Measurements from ENCODE around the gene TRIM44.

DNA sequence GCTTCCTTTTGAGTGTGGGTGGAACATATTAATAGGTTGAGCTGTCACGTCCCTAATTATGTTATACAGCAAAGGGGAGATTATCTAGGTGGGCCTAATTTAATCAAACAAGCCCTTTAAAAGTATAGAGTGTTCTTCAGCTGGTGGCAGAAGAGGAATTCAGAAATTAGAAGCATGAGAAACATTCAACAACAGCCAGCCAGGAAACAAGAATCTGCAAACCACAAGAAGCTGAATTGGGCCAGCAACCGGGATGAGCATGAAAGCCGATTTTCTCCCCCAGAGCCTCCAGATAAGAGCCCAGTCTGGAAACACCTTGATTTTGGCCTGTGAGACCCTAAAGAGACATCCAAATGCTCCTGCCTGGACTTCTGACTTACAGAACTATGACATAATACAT lies 175.5 kb downstream of the TRIM44 start:
- TF ChIP-seq, protein P1, sequence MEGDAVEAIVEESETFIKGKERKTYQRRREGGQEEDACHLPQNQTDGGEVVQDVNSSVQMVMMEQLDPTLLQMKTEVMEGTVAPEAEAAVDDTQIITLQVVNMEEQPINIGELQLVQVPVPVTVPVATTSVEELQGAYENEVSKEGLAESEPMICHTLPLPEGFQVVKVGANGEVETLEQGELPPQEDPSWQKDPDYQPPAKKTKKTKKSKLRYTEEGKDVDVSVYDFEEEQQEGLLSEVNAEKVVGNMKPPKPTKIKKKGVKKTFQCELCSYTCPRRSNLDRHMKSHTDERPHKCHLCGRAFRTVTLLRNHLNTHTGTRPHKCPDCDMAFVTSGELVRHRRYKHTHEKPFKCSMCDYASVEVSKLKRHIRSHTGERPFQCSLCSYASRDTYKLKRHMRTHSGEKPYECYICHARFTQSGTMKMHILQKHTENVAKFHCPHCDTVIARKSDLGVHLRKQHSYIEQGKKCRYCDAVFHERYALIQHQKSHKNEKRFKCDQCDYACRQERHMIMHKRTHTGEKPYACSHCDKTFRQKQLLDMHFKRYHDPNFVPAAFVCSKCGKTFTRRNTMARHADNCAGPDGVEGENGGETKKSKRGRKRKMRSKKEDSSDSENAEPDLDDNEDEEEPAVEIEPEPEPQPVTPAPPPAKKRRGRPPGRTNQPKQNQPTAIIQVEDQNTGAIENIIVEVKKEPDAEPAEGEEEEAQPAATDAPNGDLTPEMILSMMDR (IDR thresholded peaks at IDR 0.05), result no peak
- TF ChIP-seq POLR2A (IDR thresholded peaks at IDR 0.05), result no peak
